Vagina (tissue), 2 donors: ENCODE results near the gene PBXIP1. TPM values are rescaled to one million over a fixed set of nuclear protein-coding genes. Genes with fewer than 3 reads are reported as not detected.
A peak's percentile ranks its signal among the peaks of the same experiment; 100 is the strongest.
"Not testable (repeated sequence)": the region's sequence is repeated elsewhere in the genome, so short reads cannot be mapped to it uniquely, and the experiment has no call there.

Experiments
- DNase-seq, 2 donors: peaks; one replicate each; pipeline ENCODE4 v3.0.0-alpha.2; 2017; ENCODE audit errors: extremely low spot score in 2 of 2
- H3K27ac ChIP-seq: fragments of 200-600 bp; sonication (generic); one replicate; pipeline ENCODE4 v1.5.1; 2019
- H3K27me3 ChIP-seq: fragments of 200-600 bp; sonication (generic); one replicate; pipeline ENCODE4 v1.5.1; 2019
- H3K36me3 ChIP-seq, 2 donors: fragments of 200-600 bp; sonication (generic); one replicate each; pipeline ENCODE4 v1.5.1; 2017 to 2019
- H3K4me1 ChIP-seq: fragments of 200-600 bp; sonication (generic); one replicate; pipeline ENCODE4 v1.5.1; 2019
- H3K4me3 ChIP-seq, 2 donors: fragments of 200-600 bp; sonication (generic); 1 replicate in 1 of 2; 2 replicates in 1 of 2; pipeline ENCODE4 v1.5.1; 2016 to 2019
- H3K9me3 ChIP-seq: fragments of 200-600 bp; sonication (generic); one replicate; pipeline ENCODE4 v1.5.1; 2019
- POLR2A ChIP-seq, 2 donors: fragments of 450-650 bp; IDR thresholded peaks; one replicate each; pipeline ENCODE4 v1.6.1; 2017; ENCODE audit warnings: antibody characterized with exemption in 2 of 2, mild to moderate bottlenecking in 2 of 2, moderate library complexity in 2 of 2
- POLR2AphosphoS5 ChIP-seq, 2 donors: sonication (generic); formaldehyde crosslinking; IDR thresholded peaks; one replicate each; pipeline ENCODE4 v1.9.0; 2017; ENCODE audit warnings: antibody characterized with exemption in 2 of 2, mild to moderate bottlenecking in 2 of 2, low read depth in 1 of 2; ENCODE audit not compliant: insufficient read depth in 1 of 2
- intact Hi-C: fragments of 100-400 bp; cut with DNase I; formaldehyde crosslinking; loops from one replicate; pipeline ENCODE4 v1.15.1; 2023
- total RNA-seq: library from RNA; depleted of rRNA; stranded (reverse); fragments of >200 nt; gene quantifications from one replicate; pipeline ENCODE4 v1.2.3, GENCODE V29; 2016
- TF ChIP-seq, protein P1 (sequence below), 3 experiments: fragments of 450-650 bp in 2 of 3; fragments of 200-600 bp in 1 of 3; sonication (generic) in 1 of 3; IDR thresholded peaks; one replicate each; pipeline ENCODE4 v1.5.1; 2017 to 2019; ENCODE audit warnings: antibody characterized with exemption in 3 of 3, mild to moderate bottlenecking in 2 of 3, moderate library complexity in 2 of 3

Gene PBXIP1
- total RNA-seq, 1 donor from 2014 or later, result 56.5 TPM

DNA sequence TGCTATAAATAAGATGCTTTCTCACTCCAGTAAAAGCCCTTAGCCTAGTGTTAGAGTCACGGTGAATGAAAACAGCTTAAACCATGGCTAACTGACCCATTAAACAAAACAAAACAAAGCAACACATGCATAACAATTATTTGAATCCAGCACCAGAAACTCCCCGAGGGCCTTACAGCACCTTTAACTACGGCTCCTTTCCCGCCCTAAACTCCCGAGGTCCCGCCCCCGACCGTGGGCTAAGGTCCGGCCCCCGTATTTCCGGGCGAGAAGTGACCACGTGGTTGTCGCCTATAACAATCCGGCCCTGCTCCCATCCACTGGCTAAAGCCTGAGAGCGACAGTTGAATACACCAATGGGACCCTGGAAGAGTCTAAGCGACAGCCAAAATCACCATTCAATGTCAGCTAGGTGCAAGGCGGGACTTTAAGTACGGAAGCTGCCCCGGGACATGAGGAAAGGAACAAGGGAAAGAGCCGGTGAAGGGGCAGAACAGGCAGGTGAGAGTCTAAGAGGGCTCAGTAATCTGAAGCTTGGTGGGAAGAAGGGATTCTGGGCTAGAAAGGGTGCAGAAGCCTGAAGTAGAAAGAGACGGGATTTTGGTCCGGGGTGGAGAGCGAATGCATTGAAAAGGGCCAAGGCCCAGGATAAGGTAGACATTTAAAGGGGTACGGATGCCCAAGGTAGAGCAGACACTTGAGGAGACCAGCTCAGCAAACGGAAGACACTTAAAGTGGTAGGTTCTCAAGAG is 27.2 kb upstream of the PBXIP1 start, which contains the start of gene FLAD1:
Gene FLAD1, plus strand, starts transcription at position 448 of the 752 bp plus-strand sequence. CDS start 351 bp downstream, outside the sequence.
- DNase-seq, result peak in 1 of 2 donors; percentile 99
- Histone ChIP-seq H3K9me3 (no peaks in the 10 kb centered on the region), H3K4me3 (peak within 1 kb of the TSS; percentile 56 to 76), H3K4me1 (peaks cover 24% of the 10 kb centered on the region), H3K27ac (peak within 1 kb of the TSS; percentile 66), H3K27me3 (no peaks in the 10 kb centered on the region), H3K36me3 (peaks cover 0 to 2% of the 10 kb centered on the region in 2 donors)
- TF ChIP-seq POLR2AphosphoS5 (IDR thresholded peaks at IDR 0.05; ENCODE audit: insufficient read depth in 1 of 2, low read depth in 1 of 2) (peak; percentile 86 to 100), POLR2A (IDR thresholded peaks at IDR 0.05) (no peak)
- TF ChIP-seq, protein P1, sequence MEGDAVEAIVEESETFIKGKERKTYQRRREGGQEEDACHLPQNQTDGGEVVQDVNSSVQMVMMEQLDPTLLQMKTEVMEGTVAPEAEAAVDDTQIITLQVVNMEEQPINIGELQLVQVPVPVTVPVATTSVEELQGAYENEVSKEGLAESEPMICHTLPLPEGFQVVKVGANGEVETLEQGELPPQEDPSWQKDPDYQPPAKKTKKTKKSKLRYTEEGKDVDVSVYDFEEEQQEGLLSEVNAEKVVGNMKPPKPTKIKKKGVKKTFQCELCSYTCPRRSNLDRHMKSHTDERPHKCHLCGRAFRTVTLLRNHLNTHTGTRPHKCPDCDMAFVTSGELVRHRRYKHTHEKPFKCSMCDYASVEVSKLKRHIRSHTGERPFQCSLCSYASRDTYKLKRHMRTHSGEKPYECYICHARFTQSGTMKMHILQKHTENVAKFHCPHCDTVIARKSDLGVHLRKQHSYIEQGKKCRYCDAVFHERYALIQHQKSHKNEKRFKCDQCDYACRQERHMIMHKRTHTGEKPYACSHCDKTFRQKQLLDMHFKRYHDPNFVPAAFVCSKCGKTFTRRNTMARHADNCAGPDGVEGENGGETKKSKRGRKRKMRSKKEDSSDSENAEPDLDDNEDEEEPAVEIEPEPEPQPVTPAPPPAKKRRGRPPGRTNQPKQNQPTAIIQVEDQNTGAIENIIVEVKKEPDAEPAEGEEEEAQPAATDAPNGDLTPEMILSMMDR (IDR thresholded peaks at IDR 0.05), result no peak
- intact Hi-C loops, result no loop called here

DNA sequence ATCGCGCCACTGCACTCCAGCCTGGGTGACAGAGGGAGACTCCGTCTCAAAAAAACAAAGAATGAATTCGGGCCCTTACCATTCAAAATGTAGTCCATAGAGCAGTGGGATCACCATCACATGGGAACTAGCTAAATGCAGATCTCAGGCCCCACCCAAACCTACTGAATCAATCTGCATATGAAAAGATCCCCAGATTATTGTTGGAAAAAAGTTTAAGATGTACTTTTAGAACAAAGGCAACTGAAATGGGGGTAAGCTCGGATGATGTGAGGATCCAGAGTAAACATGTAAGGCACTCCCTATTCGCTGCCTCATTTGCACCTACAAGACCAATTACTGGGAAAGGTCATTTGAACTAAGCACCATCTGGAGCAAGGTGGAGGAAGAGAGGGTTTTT is 26.4 kb upstream of the PBXIP1 start:
- intact Hi-C loops, result no loop called here

DNA sequence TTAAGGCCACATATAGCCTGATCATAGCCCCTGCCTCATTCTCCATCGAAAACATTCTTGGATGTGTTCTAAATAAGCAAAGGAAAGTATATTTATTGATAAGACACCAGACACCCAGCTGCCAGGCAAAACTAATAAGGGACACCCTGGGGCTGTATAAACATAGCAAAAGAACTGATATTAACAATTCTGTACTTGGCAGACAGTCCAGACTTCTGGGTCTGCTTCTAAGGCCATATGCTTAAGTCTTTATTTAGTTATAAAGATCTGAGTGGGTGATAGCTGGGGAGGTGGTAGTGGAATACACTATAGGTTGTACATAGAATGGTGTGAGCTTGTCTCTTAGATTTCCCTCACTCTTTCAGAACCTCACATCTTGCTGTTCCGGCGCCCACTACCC is 22.5 kb upstream of the PBXIP1 start:
- intact Hi-C loops, result no loop called here
- TF ChIP-seq POLR2A (IDR thresholded peaks at IDR 0.05) (no peak), POLR2AphosphoS5 (IDR thresholded peaks at IDR 0.05; ENCODE audit: insufficient read depth in 1 of 2, low read depth in 1 of 2) (no peak)
- TF ChIP-seq, protein P1 (IDR thresholded peaks at IDR 0.05), result no peak

More for the DNA sequence above, 26.4 kb upstream of the PBXIP1 start:
- Histone ChIP-seq H3K36me3 (no peaks in the 10 kb centered on the region), H3K27ac (peak overlapping the region; percentile 42), H3K4me3 (peak overlapping the region; percentile 56 to 76), H3K9me3 (no peaks in the 10 kb centered on the region), H3K27me3 (no peaks in the 10 kb centered on the region), H3K4me1 (peaks cover 24% of the 10 kb centered on the region)
- DNase-seq, result no peak
- TF ChIP-seq POLR2AphosphoS5 (IDR thresholded peaks at IDR 0.05; ENCODE audit: insufficient read depth in 1 of 2, low read depth in 1 of 2), result no peak
- TF ChIP-seq, protein P1 (IDR thresholded peaks at IDR 0.05), result no peak
- TF ChIP-seq POLR2A (IDR thresholded peaks at IDR 0.05), result no peak

DNA sequence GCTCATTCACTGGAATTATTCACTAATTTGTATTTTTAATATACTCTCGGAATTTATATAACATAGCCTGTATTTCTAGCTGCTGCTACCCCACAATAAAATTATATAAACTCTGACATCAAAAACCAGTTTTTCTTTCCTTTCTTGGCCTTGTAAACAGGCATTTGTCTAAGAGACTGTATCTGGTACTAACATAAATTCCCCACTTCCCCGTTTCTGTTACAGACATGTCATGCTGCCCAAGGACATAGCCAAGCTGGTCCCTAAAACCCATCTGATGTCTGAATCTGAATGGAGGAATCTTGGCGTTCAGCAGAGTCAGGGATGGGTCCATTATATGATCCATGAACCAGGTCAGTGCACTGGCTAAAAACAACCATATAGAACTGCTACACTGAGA is 21.9 kb upstream of the PBXIP1 start:
- H3K27ac ChIP-seq, DNase-seq, H3K36me3 ChIP-seq, H3K9me3 ChIP-seq, H3K27me3 ChIP-seq, H3K4me3 ChIP-seq, intact Hi-C loops: not testable (repeated sequence)
- H3K4me1 ChIP-seq, result peaks cover 16% of the 10 kb centered on the region

More for the DNA sequence above, 22.5 kb upstream of the PBXIP1 start:
- Histone ChIP-seq H3K9me3 (no peaks in the 10 kb centered on the region), H3K4me1 (peaks cover 10% of the 10 kb centered on the region), H3K27ac (no peak overlapping the region), H3K27me3 (no peaks in the 10 kb centered on the region), H3K4me3 (no peak overlapping the region), H3K36me3 (no peaks in the 10 kb centered on the region)
- no peak for DNase-seq

DNA sequence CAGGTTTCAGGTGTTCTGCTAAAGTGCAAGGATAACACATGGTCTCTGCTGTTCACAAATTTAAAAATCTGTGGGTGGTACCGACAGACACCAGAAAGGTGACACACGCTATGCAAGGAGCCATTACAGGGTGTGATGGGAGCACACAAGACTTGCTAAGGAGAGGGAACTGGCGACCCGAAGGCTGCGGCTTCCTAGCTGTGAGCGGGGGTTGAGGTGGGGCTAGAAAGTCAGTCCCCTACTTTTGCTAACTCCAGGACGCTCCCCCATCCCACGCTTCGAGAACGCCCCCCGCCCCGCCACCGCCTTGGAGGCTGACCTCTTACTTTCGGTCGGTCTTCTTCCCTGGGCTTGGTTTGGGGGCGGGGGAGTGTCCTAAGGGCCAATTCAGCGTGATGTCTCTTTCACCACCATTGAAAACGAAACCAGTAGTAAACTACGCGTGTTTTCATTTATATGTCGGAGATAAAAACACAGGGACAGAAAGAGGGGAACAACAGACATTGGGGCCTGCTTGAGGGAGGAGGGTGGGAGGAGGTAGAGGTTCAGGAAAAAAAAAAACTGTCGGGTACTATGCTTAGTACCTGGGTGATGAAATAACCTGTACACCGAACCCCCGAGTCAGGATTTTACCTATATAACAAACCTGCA is 19.6 kb upstream of the PBXIP1 start:
- peak overlapping the region; percentile 99 for H3K27ac ChIP-seq
- no peaks in the 10 kb centered on the region for H3K27me3 ChIP-seq
- no peak for DNase-seq
- no peaks in the 10 kb centered on the region for H3K36me3 ChIP-seq
- TF ChIP-seq, protein P1 (IDR thresholded peaks at IDR 0.05), result no peak
- TF ChIP-seq POLR2A (IDR thresholded peaks at IDR 0.05) (no peak), POLR2AphosphoS5 (IDR thresholded peaks at IDR 0.05; ENCODE audit: insufficient read depth in 1 of 2, low read depth in 1 of 2) (no peak)
- peak overlapping the region; percentile 66 to 72 for H3K4me3 ChIP-seq
- H3K9me3 ChIP-seq, result no peaks in the 10 kb centered on the region
- H3K4me1 ChIP-seq, result peaks cover 29% of the 10 kb centered on the region
- intact Hi-C loops, result no loop called here
